Spleen (tissue), 7 donors: ENCODE data around the gene FBN2.

Experiments used
- CTCF ChIP-seq, 11 experiments: fragments of 200-600 bp in 7 of 11; fragments of 450-650 bp in 4 of 11; sonication (generic) in 4 of 11; IDR thresholded peaks in 8 of 11; conservative IDR thresholded peaks in 3 of 11; 1 replicate in 7 of 11; 2 replicates in 4 of 11; pipeline versions ENCODE4 v1.4.0 to v1.8.0; 2016 to 2021; ENCODE audit warnings: antibody characterized with exemption in 11 of 11, inconsistent platforms in 4 of 11, mild to moderate bottlenecking in 1 of 11
- POLR2A ChIP-seq, 3 donors: fragments of 450-650 bp; IDR thresholded peaks; one replicate each; pipeline ENCODE4 v1.5.1; 2017; ENCODE audit warnings: antibody characterized with exemption in 3 of 3, mild to moderate bottlenecking in 1 of 3
- POLR2AphosphoS5 ChIP-seq, 3 donors: sonication (generic); formaldehyde crosslinking; IDR thresholded peaks; one replicate each; pipeline ENCODE4 v1.5.1; 2017; ENCODE audit warnings: antibody characterized with exemption in 3 of 3
- donor health status: DM: no; HTN: no; CAD: no; lungs with moderate emphysema.
- donor health status: DM: no; HTN: no; CAD: no.
- donor health status: DM: no; HTN: no; CAD: no.

GRCh38 chr5:128412145-128412930, 125.7 kb downstream of the FBN2 start:
- TF ChIP-seq CTCF (IDR thresholded peaks at IDR 0.05 in 8 of 11, conservative IDR thresholded peaks at IDR 0.05 in 3 of 11) (no peak), POLR2A (IDR thresholded peaks at IDR 0.05) (no peak), POLR2AphosphoS5 (IDR thresholded peaks at IDR 0.05) (no peak)
